SJCRH30 (cell line): ENCODE data around the gene GALNTL6. TPM values are rescaled to one million over a fixed set of nuclear protein-coding genes. Genes with fewer than 3 reads are reported as not detected.

Source experiments
- DNase-seq, 2 experiments: peaks; one replicate each; pipeline ENCODE4 v3.0.0-alpha.2; 2015 to 2020
- H3K27ac ChIP-seq: fragments of 250-450 bp; sonication (Bioruptor Pico); 2 replicates; pipeline ENCODE4 v1.5.1; 2020; ENCODE audit warnings: mild to moderate bottlenecking, moderate library complexity
- H3K27me3 ChIP-seq: fragments of 250-450 bp; sonication (Bioruptor Pico); 2 replicates; pipeline ENCODE4 v1.5.1; 2020; ENCODE audit warnings: mild to moderate bottlenecking, moderate library complexity
- H3K36me3 ChIP-seq: fragments of 250-450 bp; sonication (Bioruptor Pico); 2 replicates; pipeline ENCODE4 v1.5.1; 2020; ENCODE audit warnings: mild to moderate bottlenecking, moderate library complexity
- H3K4me1 ChIP-seq: fragments of 250-450 bp; sonication (Bioruptor Pico); 2 replicates; pipeline ENCODE4 v1.5.1; 2020; ENCODE audit warnings: mild to moderate bottlenecking, moderate library complexity
- H3K4me3 ChIP-seq: fragments of 250-450 bp; sonication (Bioruptor Pico); 2 replicates; pipeline ENCODE4 v1.5.1; 2020; ENCODE audit warnings: mild to moderate bottlenecking, moderate library complexity
- H3K9me3 ChIP-seq: fragments of 250-450 bp; sonication (Bioruptor Pico); replicated peaks from 2 replicates; pipeline ENCODE4 v1.5.1; 2020; ENCODE audit warnings: mild to moderate bottlenecking, moderate library complexity
- total RNA-seq: library from RNA; depleted of rRNA; stranded (reverse); fragments of >200 nt; shearing (Covaris generic); gene quantifications from 2 replicates; pipeline ENCODE4 v1.2.3, GENCODE V29; 2014; rRNA removed

Gene GALNTL6
- 0.36 and 0.56 TPM in 2 replicates for total RNA-seq

DNA sequence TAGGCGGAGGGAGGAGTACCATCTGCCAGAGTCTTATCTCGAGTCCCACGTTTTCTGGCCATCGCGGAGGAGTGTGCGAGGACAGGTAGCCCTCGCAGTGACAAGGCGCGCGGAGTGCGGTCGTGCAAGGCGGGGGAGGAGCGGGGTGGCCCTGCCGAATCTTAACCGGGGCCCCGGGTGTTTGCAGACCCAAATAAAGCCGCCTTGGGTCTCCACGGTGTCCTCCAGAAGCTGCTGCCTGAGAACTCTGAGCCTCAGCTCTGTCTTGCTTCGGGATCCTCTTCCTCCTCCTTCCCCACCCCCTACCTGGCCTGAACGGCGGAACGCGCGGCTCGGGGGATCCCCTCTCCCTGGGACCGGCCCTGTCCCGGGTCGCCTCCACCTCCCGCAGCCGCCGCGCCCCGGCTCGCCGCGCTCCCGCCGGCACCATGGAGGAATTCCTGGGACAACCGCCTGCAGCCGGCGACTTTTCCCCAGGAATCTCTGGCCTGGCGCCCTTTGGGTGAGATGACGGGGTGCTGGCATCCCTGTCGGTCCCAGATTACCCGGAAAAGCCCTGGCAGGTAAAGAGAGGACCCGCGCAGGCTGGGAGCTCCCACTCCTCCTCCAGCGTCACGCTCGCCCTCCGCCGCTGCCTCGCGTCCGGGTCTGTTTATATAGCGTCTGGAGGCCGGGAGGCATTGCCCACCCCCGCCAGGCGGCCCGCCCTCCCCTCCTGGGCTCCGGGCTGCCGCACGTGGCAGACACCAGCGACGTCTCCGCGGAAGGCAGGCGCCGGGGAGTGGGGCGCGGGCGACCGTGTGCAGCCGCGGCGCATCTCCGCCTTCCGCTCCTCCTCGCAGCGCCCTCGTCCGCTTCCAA is at the start of gene GALNTL6:
Gene GALNTL6 (plus strand): TSS at position 740 of the 861 bp plus-strand sequence.
- no peaks in the 10 kb centered on the region for H3K9me3 ChIP-seq
- H3K4me3 ChIP-seq, result no peak within 1 kb of the TSS
- DNase-seq, result no peak

DNA sequence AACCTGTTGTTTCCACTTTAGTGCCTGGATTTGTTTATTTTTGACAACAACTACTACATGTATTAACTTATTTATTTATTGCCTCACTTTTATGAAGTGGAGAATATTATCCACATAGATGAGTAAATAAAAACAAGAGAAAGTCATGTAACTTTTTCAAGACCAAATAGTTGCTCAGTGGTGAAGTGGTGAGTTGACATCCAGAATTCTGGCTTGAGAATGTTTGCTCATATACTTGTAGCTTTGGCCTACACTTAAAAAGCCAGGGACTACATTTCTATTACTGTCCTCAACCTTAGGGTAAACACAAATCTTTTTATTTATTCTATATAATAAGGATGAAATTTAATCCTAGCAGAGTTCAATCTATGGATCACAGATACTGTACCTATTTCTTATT is 47.7 kb upstream of the GALNTL6 start:
- H3K27ac ChIP-seq, result no peak overlapping the region
- H3K4me3 ChIP-seq, result no peak overlapping the region
- no peaks in the 10 kb centered on the region for H3K36me3 ChIP-seq
- no peaks in the 10 kb centered on the region for H3K9me3 ChIP-seq
- H3K4me1 ChIP-seq, result no peaks in the 10 kb centered on the region
- no peak for DNase-seq
- H3K27me3 ChIP-seq, result no peaks in the 10 kb centered on the region

More for the DNA sequence above, at the start of gene GALNTL6:
- H3K36me3 ChIP-seq, result no peaks in the 10 kb centered on the region
- H3K4me1 ChIP-seq, result no peaks in the 10 kb centered on the region
- H3K27ac ChIP-seq, result no peak within 1 kb of the TSS
- no peaks in the 10 kb centered on the region for H3K27me3 ChIP-seq

DNA sequence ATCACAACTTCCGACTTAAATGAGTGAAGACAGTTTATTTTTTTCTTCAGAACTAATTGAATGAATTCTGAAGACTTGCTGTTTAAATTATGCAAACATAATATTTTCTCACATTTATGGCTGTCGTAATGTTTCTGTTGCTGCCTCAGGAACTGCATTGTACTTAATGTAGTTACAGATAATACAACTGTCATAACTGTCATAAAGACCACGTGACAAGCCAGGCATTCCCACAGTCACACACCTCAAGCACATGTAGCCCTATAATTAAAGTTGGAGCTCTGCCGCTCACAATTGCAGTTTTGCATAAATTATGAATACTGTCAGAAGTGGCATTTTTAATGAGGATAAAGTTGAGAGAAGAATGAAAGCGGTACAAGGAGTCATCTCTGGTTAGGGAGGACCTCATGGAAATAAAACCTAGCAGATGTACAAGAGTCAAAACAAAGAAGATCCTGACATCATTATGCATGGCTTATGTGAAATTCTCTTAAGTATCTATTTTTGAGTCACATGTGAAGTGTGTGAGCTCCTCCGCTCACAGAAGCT is 38.5 kb upstream of the GALNTL6 start:
- DNase-seq, result no peak
- Histone ChIP-seq H3K9me3 (no peaks in the 10 kb centered on the region), H3K36me3 (no peaks in the 10 kb centered on the region), H3K27me3 (no peaks in the 10 kb centered on the region), H3K4me1 (no peaks in the 10 kb centered on the region), H3K4me3 (no peak overlapping the region), H3K27ac (no peak overlapping the region)

DNA sequence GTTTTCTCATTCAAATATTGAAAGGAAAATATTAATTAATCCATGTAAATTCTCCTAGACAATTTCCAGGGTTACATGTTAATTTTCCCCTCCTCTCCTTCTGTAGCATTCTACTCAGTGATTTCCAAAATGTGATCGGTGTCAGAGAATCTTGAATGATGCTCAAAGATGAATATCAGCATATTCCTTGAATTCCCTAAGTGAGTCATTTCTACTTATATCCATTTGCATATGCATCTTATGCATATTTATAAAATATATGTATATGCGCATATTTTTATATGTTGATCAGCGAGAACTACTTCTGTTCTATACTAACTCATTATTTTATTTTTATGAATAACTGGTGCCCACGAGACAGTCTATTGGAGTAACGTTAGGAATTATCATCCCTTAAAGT is 33.9 kb upstream of the GALNTL6 start:
- H3K9me3 ChIP-seq, result no peaks in the 10 kb centered on the region
- no peaks in the 10 kb centered on the region for H3K36me3 ChIP-seq
- DNase-seq, result no peak
- H3K27ac ChIP-seq, result no peak overlapping the region
- H3K27me3 ChIP-seq, result no peaks in the 10 kb centered on the region
- H3K4me3 ChIP-seq, result no peak overlapping the region
- H3K4me1 ChIP-seq, result no peaks in the 10 kb centered on the region

DNA sequence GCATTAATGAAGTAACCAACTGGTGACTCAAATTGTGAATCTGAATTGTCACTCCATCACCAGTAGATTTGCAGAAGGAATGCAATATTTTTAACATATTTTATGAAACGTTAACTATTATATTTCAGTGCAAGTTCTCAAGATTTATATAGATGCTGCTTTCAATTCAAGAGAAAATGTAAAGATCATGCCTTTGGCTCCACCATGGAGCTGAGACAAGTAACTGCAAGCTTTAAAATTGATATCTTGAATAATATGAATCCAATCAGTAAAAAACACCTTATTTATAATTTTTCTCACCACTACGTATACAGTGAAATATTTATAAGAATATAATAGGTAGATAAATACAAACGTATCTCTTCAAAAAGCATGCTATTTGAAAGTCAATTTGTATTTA is 27.8 kb upstream of the GALNTL6 start:
- Histone ChIP-seq H3K27ac (no peak overlapping the region), H3K4me1 (no peaks in the 10 kb centered on the region), H3K36me3 (no peaks in the 10 kb centered on the region), H3K4me3 (no peak overlapping the region), H3K27me3 (no peaks in the 10 kb centered on the region), H3K9me3 (no peaks in the 10 kb centered on the region)
- DNase-seq, result no peak

DNA sequence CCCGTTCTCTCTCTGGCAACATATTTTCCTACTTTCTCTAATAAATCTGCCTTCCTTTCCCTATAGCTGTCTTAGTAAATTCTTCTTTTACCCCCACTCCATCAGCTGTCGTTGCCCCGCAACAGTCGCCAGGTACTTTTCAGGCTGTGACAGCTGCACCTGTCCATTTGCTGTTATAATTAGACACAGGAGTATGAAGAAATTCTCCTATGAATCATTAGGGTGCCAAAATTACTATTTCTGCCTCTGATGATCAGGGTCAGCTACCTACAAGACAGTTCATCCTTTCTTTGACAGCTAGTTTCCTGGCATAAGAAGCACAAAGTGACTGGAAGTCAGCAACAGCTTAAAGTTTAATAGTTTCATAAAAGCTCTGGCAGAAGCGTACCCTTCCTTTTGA is 19.5 kb upstream of the GALNTL6 start:
- Histone ChIP-seq H3K4me1 (no peaks in the 10 kb centered on the region), H3K27ac (no peak overlapping the region), H3K4me3 (no peak overlapping the region), H3K36me3 (no peaks in the 10 kb centered on the region), H3K9me3 (no peaks in the 10 kb centered on the region), H3K27me3 (no peaks in the 10 kb centered on the region)
- peak in 1 of 2 experiments; percentile 8 for DNase-seq

DNA sequence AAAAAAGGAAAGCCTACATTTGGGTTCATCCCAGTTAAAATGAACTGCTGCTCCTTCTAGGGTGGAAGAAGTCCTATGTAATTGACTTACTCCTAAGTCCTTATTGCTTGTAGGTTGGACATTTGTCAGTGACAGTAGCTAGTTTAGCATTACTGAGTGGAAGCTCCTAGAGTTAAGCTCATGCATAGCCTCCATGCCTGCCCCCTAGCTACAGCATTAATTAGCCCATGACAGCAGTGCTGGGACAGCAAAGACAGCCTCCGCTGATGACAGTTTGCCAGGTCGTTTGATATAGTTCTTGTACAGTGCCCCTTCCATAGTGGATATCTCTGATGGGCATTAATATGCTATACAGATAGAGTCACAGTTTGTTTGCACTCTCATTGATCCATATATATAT is 18.7 kb upstream of the GALNTL6 start:
- Histone ChIP-seq H3K4me3 (no peak overlapping the region), H3K27me3 (no peaks in the 10 kb centered on the region), H3K4me1 (no peaks in the 10 kb centered on the region), H3K36me3 (no peaks in the 10 kb centered on the region), H3K27ac (no peak overlapping the region), H3K9me3 (no peaks in the 10 kb centered on the region)
- DNase-seq, result peak in 1 of 2 experiments; percentile 2

DNA sequence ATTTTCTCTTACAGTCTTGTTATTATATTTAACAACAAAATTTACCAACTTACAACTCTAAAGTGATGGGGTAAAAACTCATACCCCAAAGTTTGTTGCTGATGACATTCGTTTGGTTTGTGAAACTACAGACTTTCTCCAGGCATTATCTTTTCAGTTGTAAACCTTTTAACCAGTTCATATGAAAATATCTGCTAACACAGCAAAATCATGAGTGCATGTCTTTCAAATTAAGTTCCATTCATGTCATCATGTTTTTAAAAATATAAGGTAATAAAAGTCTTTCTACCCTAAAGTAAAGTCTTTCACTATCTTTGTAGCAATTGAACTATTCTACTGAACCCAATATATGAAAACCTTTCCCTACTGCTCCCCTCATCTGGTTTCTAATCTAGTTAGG is 3.4 kb upstream of the GALNTL6 start:
- no peak overlapping the region for H3K4me3 ChIP-seq
- no peaks in the 10 kb centered on the region for H3K4me1 ChIP-seq
- no peaks in the 10 kb centered on the region for H3K27me3 ChIP-seq
- no peaks in the 10 kb centered on the region for H3K36me3 ChIP-seq
- H3K27ac ChIP-seq, result no peak overlapping the region
- no peaks in the 10 kb centered on the region for H3K9me3 ChIP-seq
- no peak for DNase-seq

DNA sequence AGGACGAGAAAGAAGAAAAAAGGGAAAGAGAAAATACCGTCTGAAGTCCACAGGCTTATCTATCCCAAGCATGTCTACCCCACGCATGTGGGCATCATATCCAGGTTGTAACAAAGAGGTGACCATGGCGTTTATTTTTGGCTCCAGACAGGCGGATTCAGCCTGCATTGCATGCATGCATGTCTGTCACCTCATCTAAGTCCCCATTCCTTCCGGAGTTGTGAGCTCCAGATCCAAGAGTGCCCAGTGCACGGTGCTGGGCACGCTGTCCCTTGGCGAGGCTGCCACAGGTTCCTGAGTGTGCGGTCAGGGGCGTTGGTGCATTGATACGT is 905 bp upstream of the GALNTL6 start:
- Histone ChIP-seq H3K4me1 (no peaks in the 10 kb centered on the region), H3K27ac (no peak overlapping the region), H3K4me3 (no peak overlapping the region), H3K9me3 (no peaks in the 10 kb centered on the region), H3K27me3 (no peaks in the 10 kb centered on the region), H3K36me3 (no peaks in the 10 kb centered on the region)
- DNase-seq, result no peak

DNA sequence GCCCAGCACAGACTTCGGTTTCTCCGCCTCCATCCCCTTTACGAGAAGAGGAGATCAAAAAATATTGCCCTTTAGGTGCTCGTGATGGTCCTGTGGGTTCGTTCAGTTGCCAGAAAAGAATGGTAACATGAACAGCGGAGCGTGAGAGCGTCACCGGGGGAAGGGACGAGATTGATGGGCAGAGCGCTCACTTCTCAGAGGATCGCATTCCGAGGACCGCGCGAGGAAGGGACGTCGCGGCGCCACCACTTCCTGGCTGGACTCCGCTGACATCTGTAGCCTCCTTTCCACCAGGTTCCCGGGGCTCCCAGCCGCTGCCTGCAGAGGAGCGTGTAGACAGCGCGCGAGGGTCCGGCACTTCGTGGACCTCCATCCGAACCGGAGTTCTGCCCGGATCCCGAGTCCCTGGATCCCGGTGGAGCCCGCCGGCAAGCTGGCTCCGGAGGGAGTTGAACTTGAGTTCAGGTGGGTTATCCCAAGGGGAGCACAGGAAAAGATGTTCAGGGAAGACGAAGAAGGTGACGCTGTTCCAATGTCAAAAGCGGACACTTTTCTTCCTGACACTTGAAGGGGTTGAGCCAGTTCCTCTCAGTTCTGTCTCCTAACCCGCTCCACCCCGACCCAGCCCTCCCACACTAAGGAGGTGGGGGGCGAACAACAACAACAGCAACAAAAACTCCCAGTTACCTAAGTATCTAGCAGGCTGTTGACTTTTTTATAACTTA is 484 bp downstream of the GALNTL6 start:
- Histone ChIP-seq H3K4me1 (no peaks in the 10 kb centered on the region), H3K9me3 (no peaks in the 10 kb centered on the region), H3K27ac (no peak overlapping the region), H3K36me3 (no peaks in the 10 kb centered on the region), H3K4me3 (no peak overlapping the region), H3K27me3 (no peaks in the 10 kb centered on the region)
- no peak for DNase-seq

DNA sequence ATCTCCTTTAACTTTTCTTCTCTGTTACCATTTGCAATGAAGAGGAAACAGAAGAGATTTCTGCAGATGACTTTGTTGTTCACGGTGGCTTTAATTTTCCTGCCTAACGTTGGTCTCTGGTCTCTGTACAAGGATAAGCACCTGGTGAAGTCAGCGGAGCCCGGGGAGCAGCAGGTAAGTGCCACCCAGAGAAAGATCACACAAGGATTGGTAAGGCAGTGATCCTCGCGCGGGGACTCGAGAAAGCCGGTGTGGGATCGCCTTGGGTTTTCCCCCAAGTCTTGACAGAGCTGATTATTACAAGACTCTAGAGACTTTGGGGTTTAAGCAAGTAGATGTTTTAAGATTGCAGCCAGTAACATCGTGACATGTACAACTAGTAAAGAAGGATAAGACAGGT is 1.3 kb downstream of the GALNTL6 start:
- Histone ChIP-seq H3K9me3 (no peaks in the 10 kb centered on the region), H3K36me3 (no peaks in the 10 kb centered on the region), H3K27me3 (no peaks in the 10 kb centered on the region), H3K27ac (no peak overlapping the region), H3K4me3 (no peak overlapping the region), H3K4me1 (no peaks in the 10 kb centered on the region)
- no peak for DNase-seq

DNA sequence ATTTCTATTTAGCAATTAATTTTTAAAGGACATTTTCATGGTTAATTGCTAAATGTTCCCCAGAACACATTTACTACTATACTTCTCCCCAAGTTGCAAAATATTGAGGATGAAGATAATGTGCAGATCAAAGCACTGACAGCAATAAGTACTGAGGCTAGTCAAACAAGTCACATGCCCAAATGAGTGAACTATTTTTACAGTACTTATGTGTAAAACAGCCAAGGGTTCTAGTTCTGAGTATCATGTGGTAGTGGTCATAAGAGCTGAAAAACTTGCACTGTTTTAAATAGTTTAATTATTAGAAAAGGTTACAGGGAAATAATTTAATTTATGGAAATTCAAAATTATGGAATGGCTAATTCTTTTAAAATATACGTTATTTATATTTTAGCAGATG is 3.8 kb downstream of the GALNTL6 start:
- Histone ChIP-seq H3K36me3 (no peaks in the 10 kb centered on the region), H3K4me3 (no peak overlapping the region), H3K9me3 (no peaks in the 10 kb centered on the region), H3K27ac (no peak overlapping the region), H3K4me1 (no peaks in the 10 kb centered on the region), H3K27me3 (no peaks in the 10 kb centered on the region)
- no peak for DNase-seq

DNA sequence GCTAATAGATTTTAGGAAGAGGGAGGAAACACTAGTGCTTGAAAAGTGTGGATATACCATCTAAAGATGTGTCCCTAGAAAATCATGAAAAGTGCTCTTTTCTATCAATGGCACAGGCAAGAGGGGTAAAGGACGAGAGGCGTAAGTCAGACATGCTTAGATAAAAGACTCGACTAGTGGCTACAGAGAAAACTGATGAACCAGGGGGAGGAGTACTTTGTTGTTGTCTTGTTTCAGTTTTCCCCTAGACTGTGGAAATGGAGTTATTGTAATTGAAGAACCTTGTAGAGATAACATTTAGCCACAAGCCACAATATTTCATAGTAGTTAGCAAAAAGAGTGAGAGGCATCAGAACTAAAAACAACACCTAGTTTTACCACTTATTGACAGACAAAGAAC is 21.4 kb downstream of the GALNTL6 start:
- H3K36me3 ChIP-seq, result no peaks in the 10 kb centered on the region
- no peaks in the 10 kb centered on the region for H3K27me3 ChIP-seq
- no peaks in the 10 kb centered on the region for H3K4me1 ChIP-seq
- no peak overlapping the region for H3K4me3 ChIP-seq
- no peak overlapping the region for H3K27ac ChIP-seq
- peak in 1 of 2 experiments; percentile 8 for DNase-seq
- H3K9me3 ChIP-seq, result no peaks in the 10 kb centered on the region

DNA sequence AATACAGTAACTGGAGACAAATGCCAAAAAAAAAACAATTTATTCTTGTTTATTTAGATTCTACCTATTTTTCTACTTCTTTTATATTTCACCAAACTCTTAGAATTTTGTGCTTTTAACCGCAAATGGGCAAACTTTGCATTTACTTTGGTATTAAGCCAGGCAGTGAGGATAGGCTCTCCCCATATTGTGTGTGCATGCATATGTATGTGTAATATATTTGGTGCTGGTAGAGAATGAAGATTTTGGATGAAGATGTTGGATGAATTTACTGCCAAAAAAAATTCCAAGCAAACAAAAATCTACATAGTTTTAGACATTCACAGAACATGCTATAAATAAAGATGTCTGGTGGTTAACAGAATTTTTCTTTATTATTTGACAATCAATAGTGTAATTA is 30.3 kb downstream of the GALNTL6 start:
- no peak overlapping the region for H3K4me3 ChIP-seq
- no peaks in the 10 kb centered on the region for H3K4me1 ChIP-seq
- no peak overlapping the region for H3K27ac ChIP-seq
- no peak for DNase-seq
- H3K27me3 ChIP-seq, result no peaks in the 10 kb centered on the region
- no peaks in the 10 kb centered on the region for H3K9me3 ChIP-seq
- no peaks in the 10 kb centered on the region for H3K36me3 ChIP-seq

DNA sequence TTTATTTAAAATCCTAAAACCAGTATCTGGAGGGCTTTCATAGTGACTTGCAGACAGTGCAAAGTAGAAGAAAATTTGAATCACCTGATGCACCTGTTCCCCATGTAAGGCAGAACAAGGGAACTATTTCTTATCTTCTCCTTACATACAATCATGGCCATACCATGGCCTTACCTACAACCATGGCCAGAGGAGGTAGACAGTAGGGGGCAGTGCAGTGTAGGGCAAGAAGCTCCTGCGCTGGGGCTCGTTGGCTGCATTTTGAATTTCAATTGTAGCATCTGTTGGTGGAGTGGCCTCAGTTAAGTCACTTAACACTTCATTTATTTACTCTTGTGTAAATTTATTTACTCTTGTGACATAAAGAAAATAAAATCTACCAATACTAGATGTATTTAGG is 33.0 kb downstream of the GALNTL6 start:
- Histone ChIP-seq H3K36me3 (no peaks in the 10 kb centered on the region), H3K4me1 (no peaks in the 10 kb centered on the region), H3K27ac (no peak overlapping the region), H3K9me3 (no peaks in the 10 kb centered on the region), H3K27me3 (no peaks in the 10 kb centered on the region), H3K4me3 (no peak overlapping the region)
- DNase-seq, result peak; percentile 48 to 62
